ENCODE results near the gene SLC27A6.
"Not testable (repeated sequence)": the region's sequence is repeated elsewhere in the genome, so short reads cannot be mapped to it uniquely, and the experiment has no call there.

The SLC27A6 gene

GRCh38 chr5:128949847-128950546 lies 15.3 kb upstream of the SLC27A6 start:
- DNase-seq = no peak
- Histone ChIP-seq H3K27me3 (no peaks in the 10 kb centered on the region), H3K4me3 (ENCODE audit: low read depth, low read length) (no peak overlapping the region), H3K4me1 (no peaks in the 10 kb centered on the region), H3K9me3 (no peaks in the 10 kb centered on the region), H3K36me3 (no peaks in the 10 kb centered on the region)
- TF ChIP-seq, protein P1, sequence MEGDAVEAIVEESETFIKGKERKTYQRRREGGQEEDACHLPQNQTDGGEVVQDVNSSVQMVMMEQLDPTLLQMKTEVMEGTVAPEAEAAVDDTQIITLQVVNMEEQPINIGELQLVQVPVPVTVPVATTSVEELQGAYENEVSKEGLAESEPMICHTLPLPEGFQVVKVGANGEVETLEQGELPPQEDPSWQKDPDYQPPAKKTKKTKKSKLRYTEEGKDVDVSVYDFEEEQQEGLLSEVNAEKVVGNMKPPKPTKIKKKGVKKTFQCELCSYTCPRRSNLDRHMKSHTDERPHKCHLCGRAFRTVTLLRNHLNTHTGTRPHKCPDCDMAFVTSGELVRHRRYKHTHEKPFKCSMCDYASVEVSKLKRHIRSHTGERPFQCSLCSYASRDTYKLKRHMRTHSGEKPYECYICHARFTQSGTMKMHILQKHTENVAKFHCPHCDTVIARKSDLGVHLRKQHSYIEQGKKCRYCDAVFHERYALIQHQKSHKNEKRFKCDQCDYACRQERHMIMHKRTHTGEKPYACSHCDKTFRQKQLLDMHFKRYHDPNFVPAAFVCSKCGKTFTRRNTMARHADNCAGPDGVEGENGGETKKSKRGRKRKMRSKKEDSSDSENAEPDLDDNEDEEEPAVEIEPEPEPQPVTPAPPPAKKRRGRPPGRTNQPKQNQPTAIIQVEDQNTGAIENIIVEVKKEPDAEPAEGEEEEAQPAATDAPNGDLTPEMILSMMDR (IDR thresholded peaks at IDR 0.05; ENCODE audit: low read depth, low read length) = no peak

DNA sequence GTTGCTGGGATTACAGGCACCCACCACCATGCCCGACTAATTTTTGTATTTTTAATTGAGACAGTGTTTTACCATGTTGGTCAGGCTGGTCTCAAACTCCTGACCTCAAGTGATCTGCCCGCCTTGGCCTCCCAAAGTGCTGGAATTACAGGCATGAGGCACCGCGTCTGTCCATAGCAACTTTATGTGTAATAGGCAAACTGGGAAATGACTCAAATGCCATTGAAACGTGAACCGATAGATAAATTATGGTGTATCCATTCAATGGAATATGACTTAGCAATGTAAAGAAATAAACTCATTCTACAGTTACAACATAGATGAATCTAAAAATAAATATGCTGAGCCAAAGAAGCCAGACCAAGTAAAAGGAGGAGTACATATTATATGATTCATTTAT lies 14.0 kb upstream of the SLC27A6 start:
- H3K27me3 ChIP-seq; H3K4me3 ChIP-seq (ENCODE audit: low read depth, low read length); H3K4me1 ChIP-seq; H3K9me3 ChIP-seq; H3K36me3 ChIP-seq; DNase-seq: not testable (repeated sequence)

DNA sequence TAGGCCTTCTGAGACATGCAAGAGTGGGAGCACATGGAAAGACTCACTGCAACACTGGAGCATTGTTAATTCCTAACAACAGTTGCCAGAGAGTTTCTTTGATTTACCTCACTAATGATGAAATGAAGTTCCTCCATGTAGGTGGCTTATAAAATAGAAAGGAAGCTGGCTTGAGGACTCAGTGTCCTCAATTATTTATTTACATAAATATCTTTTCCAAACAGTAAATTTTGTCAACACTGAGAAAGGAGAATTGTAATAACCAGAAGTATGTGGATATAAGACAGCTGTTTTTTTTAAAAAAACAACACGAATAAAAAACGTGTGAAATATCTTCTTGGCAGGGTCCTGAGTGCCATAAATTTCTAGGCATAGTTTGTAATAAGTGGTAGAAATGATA lies 9.1 kb upstream of the SLC27A6 start:
- H3K27me3 ChIP-seq = no peaks in the 10 kb centered on the region
- TF ChIP-seq, protein P1 (IDR thresholded peaks at IDR 0.05; ENCODE audit: low read depth, low read length) = no peak
- DNase-seq = no peak
- H3K4me1 ChIP-seq = no peaks in the 10 kb centered on the region
- no peaks in the 10 kb centered on the region for H3K9me3 ChIP-seq
- H3K36me3 ChIP-seq = no peaks in the 10 kb centered on the region
- no peak overlapping the region for H3K4me3 ChIP-seq (ENCODE audit: low read depth, low read length)

DNA sequence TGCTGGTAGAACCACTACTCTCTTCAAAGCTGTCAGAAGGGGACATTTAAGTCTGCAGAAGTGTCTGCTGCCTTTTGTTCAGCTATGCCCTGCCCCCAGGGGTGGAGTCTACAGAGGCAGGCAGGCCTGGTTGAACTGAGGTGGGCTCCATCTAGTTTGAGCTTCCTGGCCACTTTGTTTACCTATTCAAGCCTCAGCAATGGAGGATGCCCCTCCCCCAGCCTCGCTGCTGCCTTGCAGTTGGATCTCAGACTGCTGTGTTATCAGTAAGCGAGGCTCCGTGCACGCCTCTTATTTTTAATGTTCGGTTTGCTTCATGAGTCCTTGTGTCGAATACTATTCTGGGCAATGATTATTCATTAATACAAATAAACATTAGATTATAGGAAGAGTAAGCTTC lies 3.1 kb upstream of the SLC27A6 start:
- Histone ChIP-seq H3K9me3 (no peaks in the 10 kb centered on the region), H3K4me1 (no peaks in the 10 kb centered on the region), H3K4me3 (ENCODE audit: low read depth, low read length) (no peak overlapping the region), H3K36me3 (no peaks in the 10 kb centered on the region), H3K27me3 (no peaks in the 10 kb centered on the region)
- TF ChIP-seq, protein P1 (IDR thresholded peaks at IDR 0.05; ENCODE audit: low read depth, low read length) = no peak
- no peak for DNase-seq

GRCh38 chr5:128965638-128966302 lies 482 bp downstream of the SLC27A6 start:
- Histone ChIP-seq H3K9me3 (no peaks in the 10 kb centered on the region), H3K4me1 (no peaks in the 10 kb centered on the region), H3K27me3 (no peaks in the 10 kb centered on the region), H3K36me3 (no peaks in the 10 kb centered on the region), H3K4me3 (ENCODE audit: low read depth, low read length) (peak overlapping the region; percentile 75)
- no peak for DNase-seq
- TF ChIP-seq, protein P1 (IDR thresholded peaks at IDR 0.05; ENCODE audit: low read depth, low read length) = no peak

- DNase-seq = no peak
- no peak overlapping the region for H3K4me3 ChIP-seq (ENCODE audit: low read depth, low read length)
- TF ChIP-seq, protein P1 (IDR thresholded peaks at IDR 0.05; ENCODE audit: low read depth, low read length) = peak; percentile 28
Observed at GRCh38 chr5:128966375-128966774, 1.1 kb downstream of the SLC27A6 start.

More at GRCh38 chr5:128966375-128966774, 1.1 kb downstream of the SLC27A6 start:
- no peaks in the 10 kb centered on the region for H3K4me1 ChIP-seq
- no peaks in the 10 kb centered on the region for H3K27me3 ChIP-seq
- H3K9me3 ChIP-seq = no peaks in the 10 kb centered on the region
- H3K36me3 ChIP-seq = no peaks in the 10 kb centered on the region
